Loucy (cell line): ENCODE measurements around the gene NRARP.

Experiments used
- EZH2phosphoT487 ChIP-seq: fragments of 200-600 bp; IDR thresholded peaks from 2 replicates; pipeline ENCODE4 v1.6.1; 2018; ENCODE audit warnings: antibody characterized with exemption, mild to moderate bottlenecking, moderate library complexity, borderline replicate concordance
- TF ChIP-seq, protein P1 (sequence below): fragments of 200-600 bp; sonication (generic); conservative IDR thresholded peaks from 2 replicates; pipeline ENCODE4 v1.5.1; 2014; ENCODE audit warnings: mild to moderate bottlenecking, antibody characterized with exemption, low read length

DNA sequence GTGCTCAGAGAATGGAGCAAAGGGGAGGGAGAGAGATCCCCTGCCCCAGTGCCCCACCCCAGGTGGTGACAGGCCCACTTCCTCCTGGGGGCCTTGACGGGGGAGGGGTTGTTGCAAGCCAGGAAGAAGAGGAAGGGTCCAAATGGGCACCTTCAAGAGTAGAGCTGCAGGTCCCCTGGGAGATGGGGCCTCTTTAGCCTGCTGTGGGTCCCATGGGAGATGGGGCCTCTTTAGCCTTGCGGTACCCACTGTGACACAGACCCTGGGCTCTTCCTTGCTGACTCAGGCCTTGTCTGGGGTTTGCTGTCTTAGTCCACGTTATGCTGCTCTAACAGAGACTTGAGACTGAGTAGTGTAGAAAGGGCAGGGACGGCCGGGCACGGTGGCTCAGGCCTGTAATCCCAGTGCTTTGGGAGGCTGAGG, 34.1 kb downstream of the NRARP start:
- TF ChIP-seq, protein P1, sequence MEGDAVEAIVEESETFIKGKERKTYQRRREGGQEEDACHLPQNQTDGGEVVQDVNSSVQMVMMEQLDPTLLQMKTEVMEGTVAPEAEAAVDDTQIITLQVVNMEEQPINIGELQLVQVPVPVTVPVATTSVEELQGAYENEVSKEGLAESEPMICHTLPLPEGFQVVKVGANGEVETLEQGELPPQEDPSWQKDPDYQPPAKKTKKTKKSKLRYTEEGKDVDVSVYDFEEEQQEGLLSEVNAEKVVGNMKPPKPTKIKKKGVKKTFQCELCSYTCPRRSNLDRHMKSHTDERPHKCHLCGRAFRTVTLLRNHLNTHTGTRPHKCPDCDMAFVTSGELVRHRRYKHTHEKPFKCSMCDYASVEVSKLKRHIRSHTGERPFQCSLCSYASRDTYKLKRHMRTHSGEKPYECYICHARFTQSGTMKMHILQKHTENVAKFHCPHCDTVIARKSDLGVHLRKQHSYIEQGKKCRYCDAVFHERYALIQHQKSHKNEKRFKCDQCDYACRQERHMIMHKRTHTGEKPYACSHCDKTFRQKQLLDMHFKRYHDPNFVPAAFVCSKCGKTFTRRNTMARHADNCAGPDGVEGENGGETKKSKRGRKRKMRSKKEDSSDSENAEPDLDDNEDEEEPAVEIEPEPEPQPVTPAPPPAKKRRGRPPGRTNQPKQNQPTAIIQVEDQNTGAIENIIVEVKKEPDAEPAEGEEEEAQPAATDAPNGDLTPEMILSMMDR, result no peak
- no peak for TF ChIP-seq EZH2phosphoT487
